ENCODE results near the gene FMO3. TPM values are rescaled to one million over a fixed set of nuclear protein-coding genes. Genes with fewer than 3 reads are reported as not detected.

The FMO3 gene
- 10 to 100 TPM in 7 of 9 donors, 1 to 10 TPM in 1, under 1 TPM in 1; 0.22 to 34.6 (median 15.5) TPM for total RNA-seq
- polyA plus RNA-seq: 1 to 10 TPM; 4.5 to 9.3 (median 5.5) TPM
- long read RNA-seq, donor 1: 0 reads
- long read RNA-seq, donor 2: 0 reads
- long read RNA-seq, donor 3: 0 reads
- long read RNA-seq, donor 4, partial matches to known transcripts: 2 of 3 reads
- long read RNA-seq, donor 4, other reads (novel, unspliced or antisense): 0 of 3 reads
- long read RNA-seq, donor 5, partial matches to known transcripts: 1 of 2 reads
- long read RNA-seq, donor 5, other reads (novel, unspliced or antisense): 0 of 2 reads
- long read RNA-seq, donor 6, partial matches to known transcripts: 1 of 2 reads
- long read RNA-seq, donor 6, other reads (novel, unspliced or antisense): 1 of 2 reads
- long read RNA-seq, donor 7: 0 reads
- long read RNA-seq, donor 8: 0 reads
- long read RNA-seq, donor 9: 0 reads
- long read RNA-seq, donor 10: 0 reads

GRCh38 chr1:171090604-171091003 lies at the start of gene FMO3:
Gene FMO3, plus strand, starts transcription at chr1:171090905. Its CDS starts 1,754 bp downstream, at chr1:171092659.
- Histone ChIP-seq H3K9me3 (replicated peaks in 1 of 3) (no peaks in the 10 kb centered on the region), H3K36me3 (replicated peaks in 1 of 2) (no peaks in the 10 kb centered on the region), H3K27ac (no peak within 1 kb of the TSS), H3K4me3 (no peak within 1 kb of the TSS), H3K4me1 (replicated peaks in 1 of 2) (no peaks in the 10 kb centered on the region), H3K27me3 (no peaks in the 10 kb centered on the region)
- intact Hi-C loops (cut with DNase I): no loop called here
- WGBS, 4 donors: 84 to 88% (median 86%) methylated on average over 5 of the region's 5 CpGs
- DNase-seq: no peak
- TF ChIP-seq POLR2A (IDR thresholded peaks at IDR 0.05) (no peak), CTCF (IDR thresholded peaks at IDR 0.05) (no peak)

GRCh38 chr1:171048014-171048413 lies 42.7 kb upstream of the FMO3 start:
- WGBS, 4 donors: 59 to 72% (median 66%) methylated on average over 2 of the region's 2 CpGs
- no peak for TF ChIP-seq CTCF (IDR thresholded peaks at IDR 0.05)
- TF ChIP-seq POLR2A (IDR thresholded peaks at IDR 0.05): no peak
- no peaks in the 10 kb centered on the region for H3K36me3 ChIP-seq (replicated peaks in 1 of 2)
- DNase-seq: no peak
- no peaks in the 10 kb centered on the region for H3K9me3 ChIP-seq (replicated peaks in 1 of 3)
- no peaks in the 10 kb centered on the region for H3K27me3 ChIP-seq
- no peak overlapping the region for H3K27ac ChIP-seq
- intact Hi-C loops (cut with DNase I): no loop called here
- H3K4me1 ChIP-seq (replicated peaks in 1 of 2): no peaks in the 10 kb centered on the region
- H3K4me3 ChIP-seq: no peak overlapping the region

- no peaks in the 10 kb centered on the region for H3K4me1 ChIP-seq (replicated peaks in 1 of 2)
- H3K27me3 ChIP-seq: no peaks in the 10 kb centered on the region
- no peaks in the 10 kb centered on the region for H3K36me3 ChIP-seq (replicated peaks in 1 of 2)
- intact Hi-C loops (cut with DNase I): no loop called here
- no peak overlapping the region for H3K27ac ChIP-seq
- H3K4me3 ChIP-seq: no peak overlapping the region
- WGBS, 4 donors: 82 to 100% (median 89%) methylated on average over 2 of the region's 2 CpGs
- H3K9me3 ChIP-seq (replicated peaks in 1 of 3): peaks cover 0 to 4% (median 0%) of the 10 kb centered on the region in 3 donors
- TF ChIP-seq CTCF (IDR thresholded peaks at IDR 0.05) (no peak), POLR2A (IDR thresholded peaks at IDR 0.05) (no peak)
- DNase-seq: no peak
These were observed 37.7 kb upstream of the FMO3 start for GRCh38 chr1:171052977-171053376.

- no peaks in the 10 kb centered on the region for H3K4me1 ChIP-seq (replicated peaks in 1 of 2)
- TF ChIP-seq CTCF (IDR thresholded peaks at IDR 0.05) (no peak), POLR2A (IDR thresholded peaks at IDR 0.05) (no peak)
- H3K4me3 ChIP-seq: no peak overlapping the region
- peaks cover 0 to 4% (median 0%) of the 10 kb centered on the region in 3 donors for H3K9me3 ChIP-seq (replicated peaks in 1 of 3)
- intact Hi-C loops (cut with DNase I): no loop called here
- 77 to 89% (median 85%) methylated on average over 3 of the region's 3 CpGs for WGBS, 4 donors
- no peaks in the 10 kb centered on the region for H3K36me3 ChIP-seq (replicated peaks in 1 of 2)
- H3K27ac ChIP-seq: no peak overlapping the region
- H3K27me3 ChIP-seq: no peaks in the 10 kb centered on the region
- DNase-seq: no peak
These were observed 34.6 kb upstream of the FMO3 start for GRCh38 chr1:171055966-171056643.

All from adrenal gland (tissue), 19 donors.